Mesodermal cell (in vitro differentiated cells): ENCODE results near the gene CXCL3. TPM values are rescaled to one million over a fixed set of nuclear protein-coding genes. Genes with fewer than 3 reads are reported as not detected.
"Not testable (repeated sequence)": the region's sequence is repeated elsewhere in the genome, so short reads cannot be mapped to it uniquely, and the experiment has no call there.

Source experiments
- H3K27ac ChIP-seq: 2 replicates; pipeline ENCODE4 v1.7.0; 2013; ENCODE audit warnings: mild to moderate bottlenecking, low read depth, low read length, moderate library complexity; ENCODE audit not compliant: severe bottlenecking
- H3K36me3 ChIP-seq: 2 replicates; pipeline ENCODE4 v1.7.1; 2013; ENCODE audit warnings: mild to moderate bottlenecking, low read length, moderate library complexity; ENCODE audit not compliant: control insufficient read depth, insufficient read depth
- H3K4me1 ChIP-seq: one replicate; pipeline ENCODE4 v1.7.1; 2013; ENCODE audit warnings: mild to moderate bottlenecking, low read length; ENCODE audit not compliant: insufficient read depth, control insufficient read depth, poor library complexity, severe bottlenecking
- H3K4me3 ChIP-seq: 2 replicates; pipeline ENCODE4 v1.7.0; 2013; ENCODE audit warnings: low read length, control low read depth, mild to moderate bottlenecking; ENCODE audit not compliant: insufficient read depth, poor library complexity, severe bottlenecking; ENCODE audit errors: extremely low read depth
- H3K9me3 ChIP-seq: 2 replicates; pipeline ENCODE4 v1.7.1; 2013; ENCODE audit warnings: mild to moderate bottlenecking, low read length, moderate library complexity; ENCODE audit not compliant: control insufficient read depth
- WGBS, 2 experiments: methylation state at CpG; one replicate each; pipeline ENCODE4 v1.1.5; 2013; ENCODE audit warnings: missing lambda C conversion rate in 2 of 2; ENCODE audit not compliant: insufficient coverage in 2 of 2; 5-methylcytosine and 5-hydroxymethylcytosine counted together
- polyA plus RNA-seq, 2 experiments: library from polyadenylated mRNA; stranded (reverse); fragments of 50-300 nt; gene quantifications; one replicate each; pipeline ENCODE4 v1.2.3, GENCODE V29; 2013

The CXCL3 gene
- 3.8 TPM for polyA plus RNA-seq (2013, experiment 1 of 2)
- polyA plus RNA-seq (2013, experiment 2 of 2), result 2.0 TPM

- Histone ChIP-seq H3K4me3 (peak within 1 kb of the TSS; percentile 64), H3K4me1 (peaks cover 3% of the 10 kb centered on the region), H3K36me3 (no peaks in the 10 kb centered on the region), H3K27ac (no peak within 1 kb of the TSS), H3K9me3 (no peaks in the 10 kb centered on the region)
- 3 to 4% methylated on average over 39 to 41 of the region's 64 CpGs for WGBS, 2 experiments
Measured at GRCh38 chr4:74038425-74039314, at the start of gene CXCL3. Gene CXCL3, minus strand, starts transcription at chr4:74038689. Its CDS starts 78 bp downstream, at chr4:74038611.

- Histone ChIP-seq H3K36me3 (no peaks in the 10 kb centered on the region), H3K27ac (no peak overlapping the region), H3K4me3 (no peak overlapping the region), H3K9me3 (no peaks in the 10 kb centered on the region), H3K4me1 (no peaks in the 10 kb centered on the region)
Measured at GRCh38 chr4:74087481-74087880, 49.0 kb upstream of the CXCL3 start.

- Histone ChIP-seq H3K4me1 (no peaks in the 10 kb centered on the region), H3K36me3 (no peaks in the 10 kb centered on the region), H3K4me3 (no peak overlapping the region), H3K27ac (no peak overlapping the region), H3K9me3 (no peaks in the 10 kb centered on the region)
- WGBS, 2 experiments, result 60 to 93% methylated on average over 1 to 4 of the region's 4 CpGs
Measured at GRCh38 chr4:74085669-74086068, 47.2 kb upstream of the CXCL3 start.

GRCh38 chr4:74084984-74085383, 46.5 kb upstream of the CXCL3 start:
- Histone ChIP-seq H3K4me3 (no peak overlapping the region), H3K4me1 (no peaks in the 10 kb centered on the region), H3K36me3 (no peaks in the 10 kb centered on the region), H3K27ac (no peak overlapping the region), H3K9me3 (no peaks in the 10 kb centered on the region)
- 81 to 100% methylated on average over 2 of the region's 4 CpGs for WGBS, 2 experiments

GRCh38 chr4:74083546-74083945, 45.1 kb upstream of the CXCL3 start:
- H3K36me3 ChIP-seq, result no peaks in the 10 kb centered on the region
- no peak overlapping the region for H3K4me3 ChIP-seq
- H3K27ac ChIP-seq, result no peak overlapping the region
- WGBS, 2 experiments, result 83 to 93% methylated on average over 1 to 2 of the region's 2 CpGs
- H3K4me1 ChIP-seq, result no peaks in the 10 kb centered on the region
- H3K9me3 ChIP-seq, result no peaks in the 10 kb centered on the region

GRCh38 chr4:74081035-74081434, 42.5 kb upstream of the CXCL3 start:
- Histone ChIP-seq H3K27ac (no peak overlapping the region), H3K4me3 (no peak overlapping the region), H3K4me1 (no peaks in the 10 kb centered on the region), H3K9me3 (no peaks in the 10 kb centered on the region), H3K36me3 (no peaks in the 10 kb centered on the region)
- 73 to 88% methylated on average over 2 to 3 of the region's 3 CpGs for WGBS, 2 experiments

- no CpG with 5 or more reads among the region's 2 CpGs for WGBS, 2 experiments
- H3K36me3 ChIP-seq, H3K4me3 ChIP-seq, H3K27ac ChIP-seq, H3K9me3 ChIP-seq, H3K4me1 ChIP-seq: not testable (repeated sequence)
Measured at GRCh38 chr4:74080351-74080750, 41.9 kb upstream of the CXCL3 start.

GRCh38 chr4:74079024-74079423, 40.5 kb upstream of the CXCL3 start:
- not testable (repeated sequence) for H3K9me3 ChIP-seq, H3K4me3 ChIP-seq, H3K27ac ChIP-seq, H3K36me3 ChIP-seq, H3K4me1 ChIP-seq
- WGBS, 2 experiments, result 80 to 88% methylated on average over 1 of the region's 2 CpGs

- no peak overlapping the region for H3K4me3 ChIP-seq
- H3K4me1 ChIP-seq, result no peaks in the 10 kb centered on the region
- no peaks in the 10 kb centered on the region for H3K36me3 ChIP-seq
- peaks cover 3% of the 10 kb centered on the region for H3K9me3 ChIP-seq
- no peak overlapping the region for H3K27ac ChIP-seq
Measured at GRCh38 chr4:74073358-74073757, 34.9 kb upstream of the CXCL3 start.

- no peak overlapping the region for H3K27ac ChIP-seq
- H3K4me3 ChIP-seq, result no peak overlapping the region
- WGBS, 2 experiments, result no CpG with 5 or more reads among the region's 1 CpG
Measured at GRCh38 chr4:74072739-74073138, 34.2 kb upstream of the CXCL3 start.

GRCh38 chr4:74067586-74067985, 29.1 kb upstream of the CXCL3 start:
- peaks cover 3% of the 10 kb centered on the region for H3K9me3 ChIP-seq
- no peaks in the 10 kb centered on the region for H3K36me3 ChIP-seq
- H3K4me1 ChIP-seq, result no peaks in the 10 kb centered on the region
- H3K4me3 ChIP-seq, result no peak overlapping the region
- H3K27ac ChIP-seq, result no peak overlapping the region

More at GRCh38 chr4:74072739-74073138, 34.2 kb upstream of the CXCL3 start:
- peaks cover 3% of the 10 kb centered on the region for H3K9me3 ChIP-seq
- no peaks in the 10 kb centered on the region for H3K36me3 ChIP-seq
- H3K4me1 ChIP-seq, result no peaks in the 10 kb centered on the region
